GM21526 (cell line): ENCODE data around the gene AKAP13.

Source experiments
- ATAC-seq: cut with Tn5 transposase; IDR thresholded peaks from one replicate; pipeline ENCODE4 v1.9.1; 2021; ENCODE audit warnings: moderate library complexity; ENCODE audit not compliant: unreplicated experiment, low FRiP score

Gene AKAP13

DNA sequence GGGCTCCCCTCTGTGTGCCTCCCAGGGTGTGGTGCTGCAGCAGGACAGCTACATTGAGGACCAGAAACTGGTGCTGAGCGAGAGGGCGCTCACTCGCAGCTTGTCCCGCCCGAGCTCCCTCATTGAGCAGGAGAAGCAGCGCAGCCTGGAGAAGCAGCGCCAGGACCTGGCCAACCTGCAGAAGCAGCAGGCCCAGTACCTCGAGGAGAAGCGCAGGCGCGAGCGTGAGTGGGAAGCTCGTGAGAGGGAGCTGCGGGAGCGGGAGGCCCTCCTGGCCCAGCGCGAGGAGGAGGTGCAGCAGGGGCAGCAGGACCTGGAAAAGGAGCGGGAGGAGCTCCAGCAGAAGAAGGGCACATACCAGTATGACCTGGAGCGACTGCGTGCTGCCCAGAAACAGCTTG lies 360.6 kb downstream of the AKAP13 start:
- ATAC-seq, result no peak

GRCh38 chr15:85741662-85742061 lies 361.3 kb downstream of the AKAP13 start:
- no peak for ATAC-seq

DNA sequence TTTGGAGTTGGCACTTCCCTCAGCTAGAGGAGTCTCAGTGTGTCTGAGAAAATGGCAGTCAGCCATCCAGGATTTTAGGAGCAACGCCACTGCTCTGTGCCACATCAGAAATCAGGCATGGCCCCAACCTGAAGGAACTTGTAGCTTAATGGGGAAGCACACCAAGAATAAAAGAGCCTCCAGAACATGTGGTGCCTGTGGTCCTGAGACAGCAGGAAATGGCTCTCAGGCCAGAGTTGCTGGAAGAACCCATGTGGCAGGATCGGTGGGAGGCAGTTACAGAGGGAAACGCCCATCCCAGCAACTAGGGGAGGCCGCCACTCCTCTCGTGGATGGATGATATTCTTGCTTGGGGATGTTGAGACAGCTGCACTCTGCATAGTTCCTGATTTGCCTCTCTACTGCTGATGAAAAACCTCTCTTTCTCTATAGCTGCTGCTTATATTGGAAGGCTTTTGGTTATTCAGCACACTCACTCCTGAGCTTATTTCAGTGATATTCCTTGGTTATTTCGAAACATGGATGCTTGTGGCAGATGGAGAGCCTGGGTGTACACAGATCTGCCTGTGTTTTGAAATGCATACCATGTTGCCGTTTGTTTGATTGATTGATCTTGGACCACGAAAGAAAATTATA lies 361.9 kb downstream of the AKAP13 start:
- ATAC-seq, result no peak

DNA sequence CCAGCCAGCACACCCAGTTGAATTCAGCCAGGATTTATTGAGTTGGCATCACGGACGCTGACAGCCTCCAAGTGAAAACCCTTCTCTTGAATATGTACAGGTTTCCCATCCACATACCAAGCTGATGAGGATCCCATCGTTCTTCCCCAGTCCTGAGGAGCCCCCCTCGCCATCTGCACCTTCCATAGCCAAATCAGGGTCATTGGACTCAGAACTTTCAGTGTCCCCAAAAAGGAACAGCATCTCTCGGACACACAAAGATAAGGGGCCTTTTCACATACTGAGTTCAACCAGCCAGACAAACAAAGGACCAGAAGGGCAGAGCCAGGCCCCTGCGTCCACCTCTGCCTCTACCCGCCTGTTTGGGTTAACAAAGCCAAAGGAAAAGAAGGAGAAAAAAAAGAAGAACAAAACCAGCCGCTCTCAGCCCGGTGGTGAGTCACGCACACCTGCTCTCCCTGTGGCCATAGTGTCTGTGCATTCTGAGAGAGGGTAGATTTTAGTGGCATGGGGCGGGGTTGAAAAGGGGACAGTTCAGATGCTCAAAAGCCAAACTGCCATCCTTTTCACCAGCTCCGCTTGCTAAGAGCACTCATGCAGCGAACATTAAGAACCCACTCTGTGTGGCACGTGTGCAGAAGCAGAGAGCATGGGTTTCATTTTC lies 363.1 kb downstream of the AKAP13 start:
- no peak for ATAC-seq

DNA sequence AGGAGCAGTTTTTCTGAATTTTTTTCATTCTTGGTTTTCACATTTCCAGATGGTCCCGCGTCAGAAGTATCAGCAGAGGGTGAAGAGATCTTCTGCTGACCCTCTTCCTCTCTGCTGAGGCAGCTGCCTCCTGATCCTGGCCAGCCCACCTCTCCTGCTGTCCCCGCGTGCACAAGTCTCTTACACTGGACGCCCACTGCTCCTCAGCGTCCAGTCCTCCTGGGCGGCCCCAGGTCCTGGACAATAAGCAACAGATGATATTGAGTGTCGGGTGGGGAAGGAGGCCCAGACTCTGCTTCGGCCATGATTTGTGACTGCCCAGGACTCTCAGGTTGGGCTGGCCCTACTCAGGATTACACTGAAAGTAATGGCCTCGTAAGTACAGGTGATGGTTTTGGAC lies 364.2 kb downstream of the AKAP13 start:
- ATAC-seq, result no peak

DNA sequence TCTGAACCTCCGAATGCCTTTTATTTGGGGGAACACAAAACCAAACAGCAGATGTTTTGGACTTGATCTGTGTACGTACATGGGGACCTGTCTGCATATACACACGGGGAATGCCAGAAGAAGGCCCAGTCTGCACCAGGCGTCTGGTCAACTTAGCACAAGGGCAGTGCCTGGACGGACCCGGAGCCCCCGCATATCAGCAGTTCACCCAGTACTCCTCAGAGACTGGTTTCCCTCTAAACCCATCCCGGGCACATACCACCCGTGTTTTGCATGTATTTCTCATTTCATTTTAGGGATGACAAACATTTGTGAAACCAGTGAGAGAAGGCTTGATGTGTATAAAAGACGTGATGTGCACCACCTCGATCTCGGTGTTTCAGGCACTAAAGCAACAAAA lies 364.6 kb downstream of the AKAP13 start:
- ATAC-seq, result no peak

DNA sequence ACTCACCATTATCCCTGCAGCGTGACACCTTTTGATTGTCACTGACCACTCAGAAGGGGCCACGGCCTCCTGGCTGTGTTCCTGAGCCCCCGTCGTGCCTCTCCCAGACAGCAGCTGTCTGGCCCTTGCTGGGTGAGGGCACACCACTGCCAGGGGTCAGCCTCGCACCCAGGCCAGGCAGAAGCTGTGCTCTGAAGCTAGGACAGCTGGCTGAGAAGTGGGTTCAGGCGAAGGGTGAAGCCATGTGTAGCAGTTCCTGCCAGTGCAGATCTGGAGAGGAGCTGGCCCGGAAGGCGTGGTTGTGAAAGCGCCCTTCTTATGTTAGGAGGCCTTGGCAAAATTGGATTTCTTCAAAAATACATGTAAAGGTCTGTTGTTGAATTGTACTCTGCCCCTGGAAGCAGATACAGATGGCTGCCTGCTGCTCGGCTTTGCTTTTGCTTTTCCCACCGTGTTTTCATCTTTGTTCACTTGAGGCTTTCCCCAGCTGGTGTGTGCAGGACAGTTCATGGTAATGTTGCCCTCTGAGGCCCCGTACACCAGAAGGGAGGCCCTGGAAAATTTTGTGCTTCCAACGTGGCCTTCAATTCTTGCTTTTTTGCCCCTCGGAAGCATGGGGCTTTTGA lies 365.2 kb downstream of the AKAP13 start:
- no peak for ATAC-seq

DNA sequence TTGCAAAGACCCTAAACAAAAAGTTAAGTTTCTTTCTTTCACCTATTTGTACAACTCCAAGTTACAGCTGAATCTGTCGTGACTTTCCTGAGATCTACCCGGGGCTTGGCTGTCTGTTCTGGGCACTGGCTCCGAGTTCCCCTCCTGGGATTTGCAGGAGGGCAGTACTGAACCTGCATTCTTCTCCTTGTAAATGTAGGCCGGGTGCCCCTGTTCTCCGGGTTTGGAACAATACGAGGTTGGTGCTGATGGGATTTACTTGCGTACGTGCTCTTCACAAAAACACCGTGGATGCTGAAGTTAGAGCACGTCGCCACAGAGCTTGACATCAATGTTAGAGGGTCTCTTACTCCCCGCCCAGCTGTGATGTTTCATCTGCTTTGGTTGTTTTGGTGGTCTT lies 366.2 kb downstream of the AKAP13 start:
- ATAC-seq, result no peak

- no peak for ATAC-seq
Observed at GRCh38 chr15:85748176-85748575, 367.8 kb downstream of the AKAP13 start.

DNA sequence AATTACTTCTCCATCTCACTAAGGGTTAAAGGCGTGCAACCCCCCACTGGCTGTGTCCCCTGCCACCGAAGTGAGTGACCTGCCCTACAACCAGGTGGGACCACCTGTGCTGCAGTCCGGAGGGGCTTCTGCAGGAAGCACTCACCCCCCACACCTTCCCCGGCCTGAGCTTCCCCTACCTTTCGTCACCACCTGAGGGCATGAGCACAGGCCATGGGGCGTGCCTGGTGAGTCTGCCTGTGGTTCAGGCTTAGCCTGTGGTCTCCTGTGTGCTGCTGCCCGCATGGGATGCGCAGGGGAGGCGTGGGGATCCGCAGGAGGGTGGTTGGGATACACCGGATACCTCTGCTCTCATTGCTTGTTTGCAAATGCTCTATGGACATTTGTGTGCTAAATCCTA lies 368.3 kb downstream of the AKAP13 start:
- no peak for ATAC-seq

DNA sequence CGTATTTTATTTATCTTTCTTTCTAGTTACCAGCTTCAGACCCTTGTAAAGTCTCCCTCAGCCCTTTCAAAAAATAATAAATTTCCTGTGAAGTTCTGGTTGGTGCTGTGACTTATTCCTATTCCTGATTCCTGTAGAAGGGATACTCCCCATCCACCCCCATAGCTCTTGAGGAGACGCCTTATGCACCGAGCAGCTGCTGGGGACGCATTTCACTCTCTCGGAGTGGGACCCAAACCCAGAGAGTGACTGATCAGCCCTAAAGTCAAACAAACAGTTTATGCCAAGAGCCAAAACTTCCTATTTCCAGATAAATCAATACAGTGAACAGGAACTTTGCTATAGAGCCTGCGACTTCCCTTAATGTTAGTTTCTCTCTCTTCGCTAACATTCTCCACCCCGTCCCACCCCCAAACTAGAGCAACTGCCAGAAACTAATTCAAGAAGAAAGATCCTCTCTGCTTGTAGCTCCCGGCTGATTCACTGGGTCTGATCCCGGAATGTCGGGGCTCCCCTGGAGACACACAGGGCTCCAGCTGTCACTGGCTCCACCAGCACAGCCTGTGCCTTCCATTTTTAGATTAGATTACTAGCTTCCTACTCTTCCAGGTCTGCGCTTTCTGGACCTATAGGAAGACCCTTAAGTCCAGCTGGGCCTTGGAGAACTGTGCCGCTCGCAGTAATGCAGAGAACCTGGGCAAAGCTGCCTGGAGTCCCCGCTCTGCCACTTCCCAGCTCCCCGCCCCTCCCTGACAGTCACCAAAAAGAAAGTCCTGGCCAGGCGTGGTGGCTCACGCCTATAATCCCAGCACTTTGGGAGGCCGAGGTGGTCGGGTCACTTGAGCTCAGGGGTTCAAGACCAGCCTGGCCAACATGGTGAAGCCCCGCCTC lies 369.1 kb downstream of the AKAP13 start:
- no peak for ATAC-seq

DNA sequence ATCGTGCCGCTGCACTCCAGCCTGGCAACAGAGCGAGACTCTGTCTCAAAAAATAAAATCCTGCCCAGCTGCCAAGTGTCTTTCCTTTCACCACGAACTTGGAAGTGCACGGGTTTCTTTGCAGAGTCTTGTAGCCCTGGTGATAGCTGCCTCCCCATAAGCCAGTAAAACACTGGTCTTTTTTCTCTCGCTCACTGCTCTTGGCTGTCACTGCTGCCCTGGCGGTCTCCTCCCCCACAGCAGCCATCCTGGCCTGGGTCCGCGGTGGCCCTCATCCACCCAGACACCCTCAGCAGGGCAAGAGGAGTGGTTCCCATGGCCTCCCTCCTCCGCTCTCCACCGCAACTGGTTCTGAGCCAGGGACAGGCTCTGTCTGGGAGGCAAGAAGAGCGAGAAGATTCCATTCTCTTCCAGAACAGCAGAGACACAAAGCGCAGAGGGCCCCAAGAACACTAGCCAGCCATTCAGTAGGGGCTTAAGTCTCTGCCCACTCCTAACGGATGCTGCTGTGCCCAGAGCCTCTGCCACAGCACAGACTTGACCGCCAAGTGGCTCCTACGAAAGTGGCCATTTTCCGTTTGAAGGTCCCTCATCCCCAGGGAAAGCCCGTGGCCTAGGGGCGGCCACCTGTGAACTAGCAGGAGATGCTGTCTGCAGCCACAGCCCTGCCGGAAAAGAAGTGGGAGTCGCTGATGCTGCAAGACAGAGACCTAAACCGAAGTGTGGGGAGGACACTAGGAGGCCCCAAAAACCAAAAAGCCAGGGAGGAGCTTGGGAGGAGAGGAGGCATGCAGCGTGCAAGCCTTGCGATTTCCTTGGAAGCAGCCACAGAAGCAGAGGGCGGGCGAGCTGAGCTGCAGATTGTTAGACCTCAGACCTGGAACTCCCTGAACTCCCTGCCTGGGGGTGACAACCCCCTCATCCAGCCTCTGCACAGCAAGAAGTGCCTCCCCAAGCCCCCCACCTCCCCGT lies 370.2 kb downstream of the AKAP13 start:
- ATAC-seq, result no peak

DNA sequence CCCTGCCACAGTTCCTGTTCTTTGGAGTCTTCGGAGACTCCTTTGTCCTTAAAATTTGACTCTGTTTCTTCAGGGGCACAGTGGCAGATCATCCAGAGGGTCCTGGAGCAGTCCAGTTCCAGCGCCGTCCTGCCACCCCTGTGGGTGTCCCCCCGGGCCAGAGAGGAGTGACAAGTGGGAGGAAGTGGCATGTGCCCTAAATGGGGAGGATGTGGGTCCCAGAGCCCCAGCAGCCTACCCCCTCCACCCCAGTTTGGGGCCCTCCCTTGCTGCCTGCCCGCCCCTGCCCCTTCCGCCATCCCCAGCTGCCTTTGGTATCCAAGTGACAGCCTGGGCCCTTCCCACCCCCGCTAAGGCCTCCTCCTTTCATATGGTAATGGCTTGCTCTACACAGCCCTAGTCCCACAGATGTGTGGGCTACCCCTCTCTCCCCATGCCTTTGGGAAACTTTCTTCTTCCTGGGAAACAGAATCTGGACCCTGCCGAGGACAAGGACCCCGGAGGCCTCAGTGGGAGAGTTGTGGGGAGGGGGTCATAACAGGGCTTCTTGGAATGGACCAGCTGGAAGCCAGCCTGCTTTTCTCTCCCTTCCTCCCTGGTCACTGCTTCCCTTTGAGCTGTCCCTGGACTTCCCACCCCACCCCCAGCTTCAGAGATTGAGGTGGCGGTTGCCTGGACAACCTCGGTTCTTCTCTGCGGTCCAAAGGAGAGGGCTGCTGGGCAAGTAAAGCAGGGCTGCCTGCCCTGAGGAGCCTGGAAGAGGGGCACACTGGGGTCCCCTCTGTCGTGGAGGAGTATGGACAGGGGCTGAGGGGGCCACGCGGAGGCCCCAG lies 371.1 kb downstream of the AKAP13 start:
- ATAC-seq, result no peak

- ATAC-seq, result no peak
Observed at GRCh38 chr15:85752124-85752475, 371.7 kb downstream of the AKAP13 start.

GRCh38 chr15:85752491-85752961 lies 372.1 kb downstream of the AKAP13 start:
- ATAC-seq, result no peak

GRCh38 chr15:85753261-85753660 lies 372.9 kb downstream of the AKAP13 start:
- ATAC-seq, result no peak

DNA sequence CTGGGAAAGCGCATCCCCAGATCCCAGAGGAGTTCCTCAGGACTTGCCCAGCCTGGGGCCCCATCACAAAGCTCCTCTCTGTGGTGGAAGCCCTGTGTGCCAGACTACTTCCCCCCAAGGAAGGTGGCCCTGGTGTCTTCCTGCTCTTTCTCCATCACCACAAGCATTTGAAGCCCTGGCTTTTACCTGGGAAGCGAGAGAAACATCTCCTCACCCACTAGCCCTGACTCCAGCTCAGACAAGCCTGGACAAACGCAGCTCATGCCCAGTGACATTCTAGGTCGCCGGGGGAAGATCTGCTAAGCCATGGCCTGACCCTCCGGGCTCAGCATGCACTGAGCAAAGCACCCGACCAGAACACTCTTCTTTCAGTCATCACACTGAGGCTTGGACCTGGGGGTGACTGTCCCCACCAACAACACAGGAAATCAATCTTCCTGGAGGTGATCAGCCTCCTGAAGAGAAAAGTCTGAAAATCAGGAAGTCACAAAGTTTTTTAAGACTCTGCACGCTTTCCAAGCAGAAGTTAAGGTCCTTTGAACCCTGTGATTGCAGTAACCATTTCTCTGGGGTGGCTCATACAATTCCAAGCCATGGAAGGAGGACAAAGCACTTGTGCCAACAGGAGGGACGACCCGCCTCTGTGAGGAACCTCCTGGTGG lies 373.5 kb downstream of the AKAP13 start:
- no peak for ATAC-seq

GRCh38 chr15:85754989-85755388 lies 374.6 kb downstream of the AKAP13 start:
- no peak for ATAC-seq

- no peak for ATAC-seq
Observed at GRCh38 chr15:85755471-85755870, 375.1 kb downstream of the AKAP13 start.
